GM23338 (cell line): ENCODE results near the gene TOE1. TPM values are rescaled to one million over a fixed set of nuclear protein-coding genes. Genes with fewer than 3 reads are reported as not detected.

Experiments used
- ATAC-seq: fragments of 200-7000 bp; cut with Tn5 transposase; 3 replicates; pipeline ENCODE4 v1.9.1; 2020
- DNase-seq: peaks from one replicate; pipeline ENCODE4 v3.0.0-alpha.2; 2015; ENCODE audit warnings: low spot score
- H2AFZ ChIP-seq: fragments of 200-600 bp; sonication (generic); 2 replicates; pipeline ENCODE4 v1.8.0; 2016; ENCODE audit warnings: antibody characterized with exemption, mild to moderate bottlenecking, moderate library complexity
- H3F3A ChIP-seq: fragments of 200-600 bp; sonication (generic); replicated peaks from 2 replicates; pipeline ENCODE4 v1.8.0; 2017; ENCODE audit warnings: antibody characterized with exemption, mixed run types, low read depth
- H3K27ac ChIP-seq: fragments of 200-600 bp; sonication (generic); 2 replicates; pipeline ENCODE4 v1.6.1; 2016; ENCODE audit warnings: low read depth
- H3K27me3 ChIP-seq: fragments of 200-600 bp; sonication (generic); 2 replicates; pipeline ENCODE4 v1.8.0; 2016; ENCODE audit warnings: mild to moderate bottlenecking, mixed run types, moderate library complexity; ENCODE audit not compliant: insufficient read depth
- H3K36me3 ChIP-seq: fragments of 200-600 bp; sonication (generic); 2 replicates; pipeline ENCODE4 v1.8.0; 2016; ENCODE audit warnings: mild to moderate bottlenecking; ENCODE audit not compliant: insufficient read depth
- H3K4me1 ChIP-seq: fragments of 200-600 bp; sonication (generic); 2 replicates; pipeline ENCODE4 v1.8.0; 2016; ENCODE audit warnings: mild to moderate bottlenecking, moderate library complexity; ENCODE audit not compliant: insufficient read depth
- H3K4me2 ChIP-seq: fragments of 200-600 bp; sonication (generic); 2 replicates; pipeline ENCODE4 v1.7.1; 2017; ENCODE audit warnings: mixed run types
- H3K4me3 ChIP-seq: fragments of 200-600 bp; sonication (generic); 2 replicates; pipeline ENCODE4 v1.6.1; 2016; ENCODE audit warnings: mixed run types
- H3K79me2 ChIP-seq: fragments of 200-600 bp; sonication (generic); replicated peaks from 2 replicates; pipeline ENCODE4 v1.8.0; 2017; ENCODE audit warnings: mild to moderate bottlenecking; ENCODE audit not compliant: insufficient read depth
- H3K9me2 ChIP-seq: fragments of 200-600 bp; sonication (generic); 2 replicates; pipeline ENCODE4 v1.8.0; 2017; ENCODE audit not compliant: insufficient read depth
- H4K20me1 ChIP-seq: fragments of 200-600 bp; sonication (generic); replicated peaks from 2 replicates; pipeline ENCODE4 v1.8.0; 2017; ENCODE audit warnings: mild to moderate bottlenecking; ENCODE audit not compliant: insufficient read depth
- H3K27ac Mint-ChIP-seq: 2 replicates; pipeline ENCODE4 v1.8.0; 2020; ENCODE audit warnings: inconsistent platforms, mild to moderate bottlenecking, moderate library complexity, mixed read lengths
- H3K27me3 Mint-ChIP-seq: 3 replicates; pipeline ENCODE4 v1.8.0; 2022; ENCODE audit warnings: low read depth, mild to moderate bottlenecking, moderate library complexity, mixed read lengths, inconsistent platforms; ENCODE audit not compliant: insufficient read depth, poor library complexity
- H3K36me3 Mint-ChIP-seq: 3 replicates; pipeline ENCODE4 v1.8.0; 2021; ENCODE audit warnings: low read depth, mild to moderate bottlenecking, inconsistent platforms, moderate library complexity, mixed read lengths
- H3K4me1 Mint-ChIP-seq: 3 replicates; pipeline ENCODE4 v1.8.0; 2020; ENCODE audit warnings: mild to moderate bottlenecking, inconsistent platforms, mixed read lengths
- H3K4me3 Mint-ChIP-seq: 3 replicates; pipeline ENCODE4 v1.8.0; 2021; ENCODE audit warnings: moderate library complexity, mild to moderate bottlenecking, inconsistent platforms, mixed read lengths
- H3K9me3 Mint-ChIP-seq: 3 replicates; pipeline ENCODE4 v1.8.0; 2020; ENCODE audit warnings: moderate library complexity, mild to moderate bottlenecking, inconsistent platforms, mixed read lengths
- CTCF ChIP-seq, 2 experiments: fragments of 200-600 bp in 1 of 2; sonication (generic) in 1 of 2; conservative IDR thresholded peaks; 2 replicates each; pipeline versions ENCODE4 v1.5.1 to v1.6.1; 2016 to 2017; ENCODE audit warnings: antibody characterized with exemption in 2 of 2, low read depth in 2 of 2, mild to moderate bottlenecking in 2 of 2, moderate library complexity in 1 of 2
- EZH2 ChIP-seq: fragments of 200-600 bp; sonication (generic); IDR thresholded peaks from one replicate; pipeline ENCODE4 v1.8.0; 2017; ENCODE audit warnings: antibody characterized with exemption, mild to moderate bottlenecking, low read depth; ENCODE audit not compliant: unreplicated experiment
- EZH2phosphoT487 ChIP-seq: fragments of 200-600 bp; sonication (generic); IDR thresholded peaks from one replicate; pipeline ENCODE4 v1.8.1; 2018; ENCODE audit warnings: antibody characterized with exemption; ENCODE audit not compliant: unreplicated experiment
- JUNB ChIP-seq: IDR thresholded peaks from one replicate; pipeline ENCODE4 v1.6.1; 2016; ENCODE audit warnings: antibody characterized with exemption; ENCODE audit not compliant: unreplicated experiment
- NANOG ChIP-seq: IDR thresholded peaks from 2 replicates; pipeline ENCODE4 v1.6.1; 2016; ENCODE audit warnings: antibody characterized with exemption, borderline replicate concordance
- STAT1 ChIP-seq: IDR thresholded peaks from one replicate; pipeline ENCODE4 v1.6.1; 2016; ENCODE audit warnings: antibody characterized with exemption; ENCODE audit not compliant: unreplicated experiment
- ZNF114 ChIP-seq: fragments of 250-450 bp; sonication (Bioruptor Pico); IDR thresholded peaks from 2 replicates; pipeline ENCODE4 v1.5.0; 2020; ENCODE audit warnings: mild to moderate bottlenecking, moderate library complexity
- ZNF331 ChIP-seq: fragments of 250-450 bp; sonication (Bioruptor Pico); IDR thresholded peaks from 2 replicates; pipeline ENCODE4 v1.5.0; 2020; ENCODE audit warnings: low read depth, mild to moderate bottlenecking, moderate library complexity
- ZNF462 ChIP-seq: fragments of 250-450 bp; sonication (Bioruptor Pico); IDR thresholded peaks from 2 replicates; pipeline ENCODE4 v1.5.0; 2020; ENCODE audit warnings: mild to moderate bottlenecking, moderate library complexity
- polyA plus RNA-seq: library from polyadenylated mRNA; unstranded; fragments of >200 nt; fragmentation: Nextera tagmentation; extraction: Ambion mirVana; gene quantifications from 2 replicates; pipeline ENCODE4 v1.2.1, GENCODE V29; 2016
- total RNA-seq: library from RNA; depleted of rRNA; stranded (reverse); fragments of >200 nt; shearing (Covaris generic); gene quantifications from 2 replicates; pipeline ENCODE4 v1.2.3, GENCODE V29; 2014
- TF ChIP-seq, protein P1 (sequence below): IDR thresholded peaks from one replicate; pipeline ENCODE4 v1.6.1; 2018; ENCODE audit warnings: antibody characterized with exemption; ENCODE audit not compliant: unreplicated experiment

TOE1 gene
- total and polyA plus RNA-seq, 2 experiments from 2014 or later, result 9.1 to 18.4 TPM

DNA sequence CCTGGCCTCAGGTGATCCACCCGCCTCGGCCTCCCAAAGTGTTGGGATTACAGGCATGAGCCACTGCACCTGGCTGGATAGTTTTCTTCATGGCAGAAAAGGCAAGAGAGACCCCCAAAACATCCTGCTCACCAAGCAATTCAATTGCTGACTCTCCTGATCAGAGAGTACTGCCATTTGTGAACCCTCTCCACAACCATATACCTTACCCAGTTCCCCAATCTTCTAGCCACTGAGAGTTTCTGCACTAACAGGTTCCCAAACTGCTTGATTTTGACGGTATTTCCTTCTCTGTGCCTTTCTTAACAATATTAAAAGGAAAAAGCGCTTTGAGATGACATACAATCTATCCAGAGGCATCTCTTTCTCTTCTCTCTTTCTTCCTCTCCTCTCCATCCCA, 40.2 kb downstream of the TOE1 start (continued):
- TF ChIP-seq ZNF462 (CRISPR knock-in tag) (no peak), CTCF (conservative IDR thresholded peaks at IDR 0.05; ENCODE audit: low read depth in 2 of 2) (no peak), ZNF114 (CRISPR knock-in tag) (no peak), ZNF331 (no peak), STAT1 (no peak), NANOG (no peak), JUNB (no peak), EZH2phosphoT487 (no peak)

DNA sequence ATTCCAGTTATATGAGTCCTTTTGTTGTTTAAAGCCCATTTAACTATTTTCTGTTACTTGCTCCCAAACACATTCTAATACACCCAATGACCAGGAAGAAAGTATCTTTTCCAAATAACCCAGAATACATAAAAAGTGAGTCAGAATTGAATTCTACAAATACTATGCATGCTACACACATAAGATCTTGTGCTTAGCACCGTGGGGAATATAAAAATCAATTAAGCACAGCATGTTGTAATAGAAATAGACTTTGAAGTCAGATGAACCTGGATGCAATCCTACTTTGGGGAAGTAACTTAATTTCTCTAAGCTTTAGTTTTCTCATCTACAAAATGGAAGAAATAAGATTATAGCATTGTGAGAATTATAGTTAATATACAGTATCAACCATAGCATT, 40.8 kb downstream of the TOE1 start:
- Mint-ChIP-seq H3K36me3 (no peaks in the 10 kb centered on the region), H3K9me3 (no peaks in the 10 kb centered on the region), H3K27me3 (no peaks in the 10 kb centered on the region), H3K4me3 (no peak overlapping the region), H3K4me1 (no peaks in the 10 kb centered on the region), H3K27ac (no peak overlapping the region)
- Histone ChIP-seq H3K4me2 (no peak overlapping the region), H3K27ac (no peak overlapping the region), H2AFZ (no peak overlapping the region), H3K79me2 (no peaks in the 10 kb centered on the region), H3K36me3 (no peaks in the 10 kb centered on the region), H3K4me3 (no peak overlapping the region), H3K9me2 (no peaks in the 10 kb centered on the region), H3K4me1 (no peaks in the 10 kb centered on the region), H3K27me3 (no peaks in the 10 kb centered on the region), H4K20me1 (no peaks in the 10 kb centered on the region; the same call in 1 of the 2 replicates), H3F3A (no peaks in the 10 kb centered on the region)
- DNase-seq (no peak), ATAC-seq (no peak)
- TF ChIP-seq EZH2, result no peak
- TF ChIP-seq, protein P1, sequence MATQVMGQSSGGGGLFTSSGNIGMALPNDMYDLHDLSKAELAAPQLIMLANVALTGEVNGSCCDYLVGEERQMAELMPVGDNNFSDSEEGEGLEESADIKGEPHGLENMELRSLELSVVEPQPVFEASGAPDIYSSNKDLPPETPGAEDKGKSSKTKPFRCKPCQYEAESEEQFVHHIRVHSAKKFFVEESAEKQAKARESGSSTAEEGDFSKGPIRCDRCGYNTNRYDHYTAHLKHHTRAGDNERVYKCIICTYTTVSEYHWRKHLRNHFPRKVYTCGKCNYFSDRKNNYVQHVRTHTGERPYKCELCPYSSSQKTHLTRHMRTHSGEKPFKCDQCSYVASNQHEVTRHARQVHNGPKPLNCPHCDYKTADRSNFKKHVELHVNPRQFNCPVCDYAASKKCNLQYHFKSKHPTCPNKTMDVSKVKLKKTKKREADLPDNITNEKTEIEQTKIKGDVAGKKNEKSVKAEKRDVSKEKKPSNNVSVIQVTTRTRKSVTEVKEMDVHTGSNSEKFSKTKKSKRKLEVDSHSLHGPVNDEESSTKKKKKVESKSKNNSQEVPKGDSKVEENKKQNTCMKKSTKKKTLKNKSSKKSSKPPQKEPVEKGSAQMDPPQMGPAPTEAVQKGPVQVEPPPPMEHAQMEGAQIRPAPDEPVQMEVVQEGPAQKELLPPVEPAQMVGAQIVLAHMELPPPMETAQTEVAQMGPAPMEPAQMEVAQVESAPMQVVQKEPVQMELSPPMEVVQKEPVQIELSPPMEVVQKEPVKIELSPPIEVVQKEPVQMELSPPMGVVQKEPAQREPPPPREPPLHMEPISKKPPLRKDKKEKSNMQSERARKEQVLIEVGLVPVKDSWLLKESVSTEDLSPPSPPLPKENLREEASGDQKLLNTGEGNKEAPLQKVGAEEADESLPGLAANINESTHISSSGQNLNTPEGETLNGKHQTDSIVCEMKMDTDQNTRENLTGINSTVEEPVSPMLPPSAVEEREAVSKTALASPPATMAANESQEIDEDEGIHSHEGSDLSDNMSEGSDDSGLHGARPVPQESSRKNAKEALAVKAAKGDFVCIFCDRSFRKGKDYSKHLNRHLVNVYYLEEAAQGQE, result no peak
